ENCODE measurements around the gene B3GALT6.

DNA sequence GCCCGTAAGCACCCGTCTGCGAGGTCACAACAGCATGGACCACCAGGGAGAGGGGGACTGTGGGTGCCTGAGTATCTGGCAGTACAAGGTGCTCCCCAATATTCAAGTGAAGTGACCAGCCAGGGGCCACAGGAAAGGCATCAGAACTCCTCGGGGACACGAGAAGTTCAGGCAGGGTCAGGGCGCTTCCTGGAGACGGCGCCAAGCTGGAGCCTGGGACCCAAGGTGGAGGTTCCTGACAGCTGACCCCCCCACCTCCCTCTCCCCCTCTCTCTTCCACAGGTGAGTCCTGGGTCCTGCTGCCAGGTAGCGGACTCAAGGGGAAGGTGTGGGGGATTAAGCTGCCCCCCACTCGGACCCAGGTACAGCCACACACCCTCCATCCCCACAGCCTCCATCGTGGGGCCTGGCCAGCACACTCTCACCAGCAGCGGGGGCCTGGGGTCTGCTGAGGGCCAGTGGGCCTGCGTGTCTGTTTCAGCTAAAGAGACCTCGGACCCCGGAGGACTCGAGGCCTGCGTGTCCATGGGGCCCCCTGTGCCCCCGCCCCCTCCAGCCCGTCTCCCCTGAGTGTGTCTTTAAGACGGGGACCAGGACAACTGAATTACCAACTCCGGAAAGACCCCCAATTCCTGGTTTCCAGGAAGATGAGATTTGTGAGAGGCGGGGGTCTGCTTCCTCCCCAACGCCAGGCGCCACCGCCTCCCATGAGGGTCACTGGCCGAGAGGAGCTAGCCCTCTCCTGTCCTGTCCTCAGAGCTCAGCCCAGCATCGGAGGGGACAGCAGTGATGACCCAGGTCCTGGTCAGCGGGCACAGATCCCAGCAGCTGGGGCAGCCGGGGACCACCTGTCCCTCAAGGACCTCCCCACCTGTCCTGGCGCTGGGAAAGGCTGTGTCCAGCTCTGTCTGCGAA, 31.8 kb upstream of the B3GALT6 start:
- TF ChIP-seq CTCF (IDR thresholded peaks at IDR 0.05), result no peak
- TF ChIP-seq POLR2A (IDR thresholded peaks at IDR 0.05), result no peak
